Measurements from ENCODE around the gene LCE1E. TPM values are rescaled to one million over a fixed set of nuclear protein-coding genes. Genes with fewer than 3 reads are reported as not detected.

Gene LCE1E
- polyA plus RNA-seq, 3 donors from 2014 or later: not detected

DNA sequence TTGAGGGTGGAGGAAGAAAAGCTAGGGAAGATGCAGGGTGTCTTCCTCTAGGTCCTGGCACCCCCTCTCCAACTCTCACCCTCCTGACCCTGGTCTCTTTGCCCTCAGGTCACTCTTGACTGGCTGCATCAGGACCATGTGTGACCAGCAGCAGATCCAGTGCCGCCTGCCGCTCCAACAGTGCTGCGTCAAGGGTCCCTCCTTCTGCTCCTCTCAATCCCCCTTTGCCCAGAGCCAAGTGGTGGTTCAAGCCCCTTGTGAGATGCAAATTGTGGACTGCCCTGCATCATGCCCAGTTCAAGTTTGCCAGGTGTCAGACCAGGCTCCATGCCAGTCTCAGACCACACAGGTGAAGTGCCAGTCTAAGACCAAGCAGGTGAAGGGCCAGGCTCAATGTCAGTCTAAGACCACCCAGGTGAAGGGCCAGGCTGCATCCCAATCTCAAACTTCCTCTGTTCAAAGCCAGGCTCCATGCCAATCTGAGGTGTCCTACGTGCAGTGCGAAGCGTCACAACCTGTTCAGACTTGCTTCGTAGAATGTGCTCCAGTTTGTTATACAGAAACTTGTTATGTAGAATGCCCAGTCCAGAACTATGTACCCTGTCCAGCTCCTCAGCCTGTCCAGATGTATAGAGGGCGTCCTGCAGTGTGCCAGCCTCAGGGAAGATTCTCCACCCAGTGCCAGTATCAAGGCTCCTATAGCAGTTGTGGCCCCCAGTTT lies 26.4 kb upstream of the LCE1E start:
- Mint-ChIP-seq H3K27me3 (ENCODE audit: low read depth in 3 of 3) (peaks cover 3 to 11% (median 4%) of the 10 kb centered on the region in 3 donors), H3K9me3 (no peaks in the 10 kb centered on the region), H3K4me1 (no peaks in the 10 kb centered on the region), H3K4me3 (no peak overlapping the region), H3K36me3 (no peaks in the 10 kb centered on the region), H3K27ac (no peak overlapping the region)
- no peak for DNase-seq

DNA sequence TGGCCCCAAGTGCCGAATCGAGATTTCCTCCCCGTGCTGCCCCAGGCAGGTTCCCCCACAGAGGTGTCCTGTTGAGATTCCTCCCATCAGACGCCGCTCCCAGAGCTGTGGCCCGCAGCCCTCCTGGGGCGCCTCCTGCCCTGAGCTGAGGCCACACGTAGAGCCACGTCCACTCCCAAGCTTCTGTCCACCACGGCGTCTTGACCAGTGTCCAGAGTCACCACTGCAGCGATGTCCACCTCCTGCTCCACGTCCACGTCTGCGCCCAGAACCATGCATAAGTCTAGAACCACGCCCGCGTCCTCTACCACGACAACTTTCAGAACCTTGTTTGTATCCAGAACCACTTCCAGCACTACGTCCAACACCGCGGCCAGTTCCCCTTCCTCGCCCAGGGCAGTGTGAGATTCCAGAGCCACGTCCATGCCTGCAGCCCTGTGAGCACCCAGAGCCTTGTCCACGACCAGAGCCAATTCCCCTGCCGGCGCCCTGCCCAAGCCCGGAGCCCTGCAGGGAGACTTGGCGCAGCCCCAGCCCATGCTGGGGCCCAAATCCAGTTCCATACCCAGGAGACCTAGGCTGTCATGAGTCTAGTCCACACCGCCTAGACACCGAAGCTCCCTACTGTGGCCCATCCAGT lies 25.4 kb upstream of the LCE1E start:
- H3K36me3 Mint-ChIP-seq: no peaks in the 10 kb centered on the region
- no peak overlapping the region for H3K27ac Mint-ChIP-seq
- no peaks in the 10 kb centered on the region for H3K9me3 Mint-ChIP-seq
- no peak for DNase-seq
- no peak overlapping the region for H3K4me3 Mint-ChIP-seq
- H3K4me1 Mint-ChIP-seq: no peaks in the 10 kb centered on the region
- H3K27me3 Mint-ChIP-seq (ENCODE audit: low read depth in 3 of 3): peaks cover 3 to 7% (median 4%) of the 10 kb centered on the region in 3 donors

DNA sequence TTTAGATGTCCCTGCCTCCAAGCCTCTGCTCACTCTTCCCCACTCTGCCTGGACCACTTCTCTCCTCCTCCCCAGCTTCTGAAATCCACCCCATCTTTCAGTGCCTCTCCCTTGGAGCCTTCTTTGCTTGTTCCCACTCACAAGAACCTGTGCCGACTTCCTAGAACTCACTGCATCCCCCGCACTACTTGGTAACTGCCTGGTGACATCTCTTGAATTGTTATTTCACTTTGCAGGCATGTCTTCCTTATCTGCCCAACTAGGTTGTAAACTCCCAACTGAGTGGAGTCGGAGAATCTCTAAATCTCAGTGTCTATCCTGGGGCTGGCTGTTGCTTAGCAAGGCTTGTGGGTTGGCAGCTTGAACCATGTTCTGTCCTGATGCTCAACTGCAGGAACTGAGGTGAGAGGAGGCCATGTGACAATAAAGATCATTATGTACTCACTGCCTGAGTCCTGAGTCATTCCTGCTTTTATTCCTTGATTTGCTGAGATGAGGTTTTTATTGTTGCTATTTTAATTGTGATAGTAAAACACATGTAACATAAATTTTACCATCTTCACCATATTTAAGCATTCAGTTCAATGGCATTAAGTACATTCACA lies 24.3 kb upstream of the LCE1E start:
- Mint-ChIP-seq H3K27me3 (ENCODE audit: low read depth in 3 of 3) (peaks cover 3 to 7% (median 4%) of the 10 kb centered on the region in 3 donors), H3K27ac (no peak overlapping the region), H3K36me3 (no peaks in the 10 kb centered on the region), H3K9me3 (no peaks in the 10 kb centered on the region), H3K4me3 (no peak overlapping the region), H3K4me1 (no peaks in the 10 kb centered on the region)
- DNase-seq: no peak

DNA sequence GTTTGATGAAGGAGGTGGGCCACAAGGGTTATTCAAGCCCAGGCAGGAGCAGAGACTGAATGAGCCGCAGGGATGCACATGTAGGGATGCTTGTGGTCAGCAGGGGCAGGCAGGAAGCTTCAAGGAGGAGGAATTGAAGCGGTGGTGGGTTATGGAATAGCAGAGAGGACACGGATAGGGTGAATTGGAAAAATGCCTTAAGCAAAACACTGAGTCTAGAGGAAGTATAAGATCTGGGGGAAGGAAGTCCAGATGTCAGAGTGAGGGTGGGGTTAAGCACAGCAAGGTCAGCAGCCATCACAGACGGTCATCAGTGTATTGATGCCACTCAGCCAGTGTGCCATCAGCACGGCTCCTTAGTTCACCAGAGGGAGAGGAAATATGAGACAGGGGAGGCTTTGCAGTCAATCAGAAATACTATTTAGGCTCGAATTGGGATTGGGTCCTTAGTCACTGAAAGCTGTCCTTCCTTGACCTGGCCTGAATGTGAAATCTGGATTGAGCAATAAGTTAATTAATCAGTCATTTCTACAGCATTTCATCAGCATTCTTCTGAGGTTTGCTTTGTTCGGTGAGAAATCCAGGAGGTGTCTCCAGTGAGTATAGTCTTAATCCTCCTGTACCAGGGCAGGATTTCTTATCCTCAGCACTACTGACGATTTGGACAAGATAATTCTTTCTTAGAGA lies 17.1 kb upstream of the LCE1E start:
- Mint-ChIP-seq H3K9me3 (peaks cover 0 to under 1% (median 0%) of the 10 kb centered on the region in 6 donors), H3K27me3 (ENCODE audit: low read depth in 3 of 3) (peaks cover 2 to 4% (median 4%) of the 10 kb centered on the region in 3 donors), H3K4me1 (no peaks in the 10 kb centered on the region), H3K36me3 (no peaks in the 10 kb centered on the region), H3K4me3 (no peak overlapping the region), H3K27ac (no peak overlapping the region)
- DNase-seq: no peak

DNA sequence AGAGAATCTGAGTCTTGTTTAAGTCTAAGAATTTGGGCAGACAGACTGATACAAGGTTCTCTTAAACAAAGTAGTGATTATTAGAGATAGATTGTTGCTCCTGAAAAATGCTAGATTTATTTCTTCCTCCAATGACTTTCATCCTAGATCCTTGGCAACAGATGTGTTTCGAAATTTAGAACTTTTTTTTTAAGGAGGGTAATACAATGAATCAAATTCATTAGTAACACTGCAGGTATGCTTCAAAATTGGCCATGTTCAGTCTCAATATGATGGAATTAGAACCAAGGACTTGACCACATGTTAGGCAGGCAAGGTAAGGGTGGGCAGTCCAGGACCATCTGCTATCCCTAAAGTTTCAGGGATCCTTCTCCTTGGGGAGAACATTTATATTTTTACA lies 15.6 kb upstream of the LCE1E start:
- Mint-ChIP-seq H3K4me1 (no peaks in the 10 kb centered on the region), H3K4me3 (no peak overlapping the region), H3K27me3 (ENCODE audit: low read depth in 3 of 3) (peaks cover 1 to 10% (median 4%) of the 10 kb centered on the region in 3 donors), H3K27ac (no peak overlapping the region), H3K36me3 (no peaks in the 10 kb centered on the region), H3K9me3 (peaks cover 0 to 1% (median 0%) of the 10 kb centered on the region in 6 donors)
- no peak for DNase-seq

DNA sequence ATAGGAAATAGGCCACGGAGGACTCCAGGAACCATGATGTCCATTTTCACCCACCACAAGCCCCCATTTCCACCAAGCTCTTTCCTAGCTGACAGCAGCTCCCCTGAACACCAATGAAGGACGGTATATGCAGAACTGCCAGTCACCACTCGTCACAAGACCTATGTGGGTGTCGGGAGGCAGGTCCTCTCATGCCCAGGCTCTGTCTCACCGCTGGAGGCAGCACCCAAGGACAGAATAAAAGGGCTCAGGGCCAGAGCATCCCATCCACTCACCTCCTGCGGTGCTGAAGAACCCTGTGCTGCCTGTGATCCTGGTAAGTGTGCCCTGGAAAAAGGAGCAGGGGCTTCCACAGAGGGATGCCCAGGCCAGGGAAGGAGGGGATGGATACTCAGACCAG lies 11.2 kb upstream of the LCE1E start, which contains the start of gene LCE1F:
TSS of gene LCE1F (plus strand) at position 266 of the 400 bp plus-strand sequence. CDS start 1,232 bp downstream, outside the sequence.
- no peak for DNase-seq
- Mint-ChIP-seq H3K36me3 (no peaks in the 10 kb centered on the region), H3K4me3 (no peak within 1 kb of the TSS), H3K4me1 (no peaks in the 10 kb centered on the region), H3K9me3 (peaks cover 0 to 2% (median under 1%) of the 10 kb centered on the region in 6 donors), H3K27me3 (ENCODE audit: low read depth in 3 of 3) (peaks cover 5 to 27% (median 7%) of the 10 kb centered on the region in 3 donors), H3K27ac (no peak within 1 kb of the TSS)

DNA sequence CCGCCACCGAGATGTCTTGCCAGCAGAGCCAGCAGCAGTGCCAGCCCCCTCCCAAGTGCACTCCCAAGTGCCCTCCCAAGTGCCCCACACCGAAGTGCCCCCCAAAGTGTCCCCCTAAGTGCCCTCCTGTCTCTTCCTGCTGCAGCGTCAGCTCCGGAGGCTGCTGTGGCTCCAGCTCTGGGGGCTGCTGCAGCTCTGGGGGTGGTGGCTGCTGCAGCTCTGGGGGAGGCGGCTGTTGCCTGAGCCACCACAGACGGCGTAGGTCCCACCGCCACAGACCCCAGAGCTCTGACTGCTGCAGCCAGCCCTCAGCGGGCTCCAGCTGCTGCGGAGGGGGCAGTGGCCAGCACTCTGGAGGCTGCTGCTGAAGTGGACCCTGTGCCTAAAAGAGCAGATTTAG lies 9.7 kb upstream of the LCE1E start:
- H3K27ac Mint-ChIP-seq: no peak overlapping the region
- no peaks in the 10 kb centered on the region for H3K36me3 Mint-ChIP-seq
- H3K9me3 Mint-ChIP-seq: peaks cover 0 to 2% (median under 1%) of the 10 kb centered on the region in 6 donors
- no peaks in the 10 kb centered on the region for H3K4me1 Mint-ChIP-seq
- no peak for DNase-seq
- H3K27me3 Mint-ChIP-seq (ENCODE audit: low read depth in 3 of 3): peaks cover 5 to 29% (median 7%) of the 10 kb centered on the region in 3 donors
- H3K4me3 Mint-ChIP-seq: no peak overlapping the region

DNA sequence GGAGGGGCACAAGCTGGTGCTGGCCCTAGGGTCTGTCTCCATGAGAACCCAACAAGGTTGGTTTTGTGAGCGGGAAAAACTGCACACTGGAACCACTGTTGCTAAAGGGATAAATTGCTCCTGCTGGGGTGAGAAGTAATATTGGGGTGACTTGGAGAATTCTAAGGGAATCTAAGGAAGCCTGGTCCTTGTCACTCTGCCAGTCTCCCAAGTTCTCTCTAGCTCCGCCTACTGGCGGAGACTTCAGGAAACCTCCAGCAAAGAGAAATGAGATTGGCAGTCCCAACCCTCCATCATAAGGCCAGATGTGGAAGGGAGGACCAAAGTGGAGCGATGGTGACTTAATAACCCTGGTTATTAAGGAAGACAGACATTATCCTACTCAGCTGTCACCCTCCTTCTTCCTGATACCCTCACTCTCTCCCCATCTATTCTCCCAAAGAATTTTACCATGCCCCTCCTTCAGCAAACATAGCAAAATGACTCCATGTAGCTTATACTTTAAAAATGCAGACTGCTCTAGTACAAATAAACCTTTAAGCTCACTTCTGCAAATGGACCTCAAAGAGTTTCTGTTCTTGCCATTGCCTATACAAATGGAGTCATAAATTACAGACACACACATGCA lies 8.4 kb upstream of the LCE1E start:
- Mint-ChIP-seq H3K9me3 (peaks cover 0 to 2% (median under 1%) of the 10 kb centered on the region in 6 donors), H3K4me3 (no peak overlapping the region), H3K27ac (no peak overlapping the region), H3K27me3 (ENCODE audit: low read depth in 3 of 3) (peaks cover 5 to 27% (median 5%) of the 10 kb centered on the region in 3 donors), H3K36me3 (no peaks in the 10 kb centered on the region), H3K4me1 (no peaks in the 10 kb centered on the region)
- no peak for DNase-seq

DNA sequence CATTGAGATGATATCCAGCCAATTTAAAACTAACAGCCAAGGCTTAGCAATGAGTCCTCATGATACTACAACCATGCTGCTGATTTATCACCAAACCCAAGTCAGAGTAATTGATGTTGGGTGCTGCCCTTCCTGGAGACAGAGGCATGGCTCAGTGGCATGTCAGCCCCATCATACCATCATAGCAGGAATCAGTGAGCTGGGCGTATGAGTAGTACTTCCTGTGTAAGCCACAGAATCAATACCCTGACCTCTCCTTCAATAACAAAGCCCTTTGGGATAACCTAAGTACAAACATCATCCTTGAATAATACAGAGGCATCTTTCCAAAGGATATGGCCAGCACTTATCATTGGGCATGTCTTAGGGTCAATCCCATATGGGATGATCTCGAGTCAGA lies 3.0 kb upstream of the LCE1E start:
- Mint-ChIP-seq H3K27ac (no peak overlapping the region), H3K27me3 (ENCODE audit: low read depth in 3 of 3) (peaks cover 6 to 22% (median 8%) of the 10 kb centered on the region in 3 donors), H3K9me3 (peaks cover 0 to 2% (median 0%) of the 10 kb centered on the region in 6 donors), H3K36me3 (no peaks in the 10 kb centered on the region), H3K4me1 (no peaks in the 10 kb centered on the region), H3K4me3 (no peak overlapping the region)
- DNase-seq: no peak

DNA sequence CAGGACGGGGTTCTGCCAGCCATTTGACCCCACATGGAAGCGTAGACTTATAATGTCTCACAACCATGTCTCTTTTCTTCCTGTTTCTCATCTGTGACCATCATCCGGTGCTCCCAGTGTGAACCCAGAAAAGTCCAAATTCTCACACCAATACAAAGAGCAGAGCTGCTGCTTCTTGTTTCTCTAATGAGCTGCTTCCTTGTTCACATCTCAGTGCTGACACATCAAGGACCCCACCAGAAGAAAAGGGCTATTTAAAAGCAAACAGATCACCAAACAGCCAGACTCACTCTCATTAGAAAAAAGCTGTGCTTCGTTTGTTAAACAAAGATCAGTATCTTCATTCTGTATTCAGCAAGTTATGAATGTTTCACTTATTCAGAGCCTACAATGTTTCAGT lies 9.6 kb downstream of the LCE1E start:
- Mint-ChIP-seq H3K4me1 (no peaks in the 10 kb centered on the region), H3K36me3 (no peaks in the 10 kb centered on the region), H3K4me3 (no peak overlapping the region), H3K9me3 (no peaks in the 10 kb centered on the region), H3K27ac (no peak overlapping the region), H3K27me3 (ENCODE audit: low read depth in 3 of 3) (peaks cover 0 to 5% (median 1%) of the 10 kb centered on the region in 3 donors)
- DNase-seq: no peak

DNA sequence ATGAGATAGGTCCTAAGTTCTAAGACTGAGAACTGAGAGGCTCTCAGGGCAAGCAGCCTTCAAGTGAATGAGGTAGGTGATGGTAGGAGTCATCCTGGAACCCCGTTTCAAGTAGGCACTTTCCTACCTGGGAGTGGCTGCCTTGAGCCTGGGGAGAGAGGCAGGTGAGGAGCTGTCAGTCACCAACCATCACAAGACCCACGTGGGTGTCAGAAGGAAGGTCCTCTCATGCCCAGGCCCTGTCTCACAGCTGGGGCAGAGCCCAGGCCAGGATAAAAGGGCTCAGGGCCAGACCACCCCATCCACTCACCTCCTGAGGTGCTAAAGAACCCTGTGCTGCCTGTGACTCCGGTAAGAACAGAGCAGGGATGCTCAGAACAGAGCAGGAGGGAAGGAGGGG lies 10.4 kb downstream of the LCE1E start, which contains the start of gene LCE1D:
TSS of gene LCE1D (plus strand) at position 301 of the 400 bp plus-strand sequence. CDS start 1,074 bp downstream, outside the sequence.
- no peak within 1 kb of the TSS for H3K27ac Mint-ChIP-seq
- no peak within 1 kb of the TSS for H3K4me3 Mint-ChIP-seq
- no peaks in the 10 kb centered on the region for H3K4me1 Mint-ChIP-seq
- H3K9me3 Mint-ChIP-seq: no peaks in the 10 kb centered on the region
- no peaks in the 10 kb centered on the region for H3K36me3 Mint-ChIP-seq
- H3K27me3 Mint-ChIP-seq (ENCODE audit: low read depth in 3 of 3): peaks cover 0 to 5% (median 1%) of the 10 kb centered on the region in 3 donors
- no peak for DNase-seq

DNA sequence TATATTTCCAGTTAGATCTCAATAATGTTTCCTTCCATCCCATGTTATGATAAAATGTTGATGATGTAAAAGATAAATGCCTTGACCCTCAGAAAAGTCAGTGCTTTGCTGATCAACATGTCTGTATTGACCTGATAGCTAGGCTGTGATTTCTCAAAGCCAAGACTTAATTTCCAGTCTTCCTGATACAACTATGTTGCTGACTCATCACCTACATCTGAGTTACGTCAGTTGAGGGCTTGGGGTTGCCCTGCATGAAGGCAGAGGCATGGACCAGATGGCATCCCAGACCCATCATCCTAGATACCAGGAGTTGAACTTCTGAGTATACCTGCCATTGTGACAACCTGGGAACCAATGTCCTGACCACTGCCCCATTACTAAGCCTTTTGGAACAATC lies 15.3 kb downstream of the LCE1E start:
- H3K9me3 Mint-ChIP-seq: no peaks in the 10 kb centered on the region
- H3K4me1 Mint-ChIP-seq: no peaks in the 10 kb centered on the region
- peaks cover 0 to 7% (median 3%) of the 10 kb centered on the region in 3 donors for H3K27me3 Mint-ChIP-seq (ENCODE audit: low read depth in 3 of 3)

DNA sequence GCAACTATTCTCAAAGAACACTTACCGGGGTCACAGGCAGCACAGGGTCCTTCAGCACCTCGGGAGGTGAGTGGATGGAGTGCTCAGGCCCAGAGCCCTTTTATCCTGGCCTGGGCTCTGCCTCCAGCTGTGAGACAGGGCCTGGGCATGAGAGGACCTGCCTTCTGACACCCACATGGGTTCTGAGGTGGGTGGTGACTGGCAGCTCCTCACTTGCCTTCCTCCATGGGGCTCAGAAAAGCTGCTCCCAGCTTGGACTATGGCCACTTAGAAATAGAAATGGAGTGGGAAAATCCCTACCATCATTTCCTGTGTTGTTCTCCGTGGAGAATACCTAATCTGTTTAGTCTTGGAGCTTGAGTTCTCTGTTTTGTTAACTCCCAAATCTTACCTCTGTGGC lies 20.5 kb downstream of the LCE1E start, which contains the start of gene LCE1C:
TSS of gene LCE1C (minus strand) at position 76 of the 400 bp plus-strand sequence. CDS start 1,173 bp downstream, outside the sequence.
- H3K36me3 Mint-ChIP-seq: no peaks in the 10 kb centered on the region
- H3K9me3 Mint-ChIP-seq: peaks cover 0 to 4% (median 0%) of the 10 kb centered on the region in 6 donors
- no peak within 1 kb of the TSS for H3K27ac Mint-ChIP-seq
- no peak within 1 kb of the TSS for H3K4me3 Mint-ChIP-seq
- no peak for DNase-seq
- H3K27me3 Mint-ChIP-seq (ENCODE audit: low read depth in 3 of 3): peaks cover 3 to 7% (median 5%) of the 10 kb centered on the region in 3 donors
- no peaks in the 10 kb centered on the region for H3K4me1 Mint-ChIP-seq

More for the DNA sequence above, 15.3 kb downstream of the LCE1E start:
- no peak for DNase-seq
- H3K36me3 Mint-ChIP-seq: no peaks in the 10 kb centered on the region
- H3K4me3 Mint-ChIP-seq: no peak overlapping the region
- no peak overlapping the region for H3K27ac Mint-ChIP-seq

Data from immature natural killer cell (primary cell).